ENCODE results near the gene IRF8. TPM values are rescaled to one million over a fixed set of nuclear protein-coding genes. Genes with fewer than 3 reads are reported as not detected.

IRF8 gene
- total RNA-seq, 1 donor from 2014 or later, result not detected

- no peaks in the 10 kb centered on the region for H3K9me3 Mint-ChIP-seq (ENCODE audit: low read depth)
- H3K4me1 Mint-ChIP-seq (ENCODE audit: low read depth), result peaks cover 5% of the 10 kb centered on the region
- DNase-seq (ENCODE audit: low spot score), result no peak
- no peak for TF ChIP-seq CTCF (IDR thresholded peaks at IDR 0.05)
- H3K36me3 Mint-ChIP-seq (ENCODE audit: low read depth), result no peaks in the 10 kb centered on the region
- H3K4me3 Mint-ChIP-seq (ENCODE audit: unreplicated experiment), result no peak overlapping the region
- peaks cover 77% of the 10 kb centered on the region for H3K27me3 Mint-ChIP-seq (ENCODE audit: low read depth)
- no peak overlapping the region for H3K27ac Mint-ChIP-seq (ENCODE audit: unreplicated experiment)
Observed at GRCh38 chr16:85897382-85897781, 1.6 kb upstream of the IRF8 start.

DNA sequence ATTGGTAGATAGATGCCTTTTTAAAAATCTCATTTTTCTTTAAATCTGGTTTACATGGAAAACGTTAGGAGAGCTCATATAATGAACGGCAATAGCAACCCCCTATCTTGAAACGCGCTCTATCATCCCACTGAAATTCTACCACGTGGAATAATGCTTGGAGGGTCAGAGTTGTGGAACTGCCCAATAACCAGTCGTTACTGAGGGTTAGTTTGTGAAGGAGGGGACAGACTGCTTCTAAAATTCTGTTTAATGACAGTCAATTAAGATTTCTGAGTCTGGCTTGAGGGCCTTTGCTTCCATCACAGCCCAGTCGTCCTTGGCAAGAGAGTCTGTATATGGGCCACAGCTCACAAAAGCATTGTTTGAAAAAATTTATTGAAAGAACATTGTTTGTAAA is 482 bp downstream of the IRF8 start:
- Mint-ChIP-seq H3K4me3 (ENCODE audit: unreplicated experiment) (peak overlapping the region; percentile 52), H3K4me1 (ENCODE audit: low read depth) (peaks cover 5% of the 10 kb centered on the region), H3K27ac (ENCODE audit: unreplicated experiment) (no peak overlapping the region), H3K9me3 (ENCODE audit: low read depth) (no peaks in the 10 kb centered on the region), H3K36me3 (ENCODE audit: low read depth) (no peaks in the 10 kb centered on the region), H3K27me3 (ENCODE audit: low read depth) (peaks cover 76% of the 10 kb centered on the region)
- DNase-seq (ENCODE audit: low spot score), result no peak
- TF ChIP-seq CTCF (IDR thresholded peaks at IDR 0.05), result no peak

DNA sequence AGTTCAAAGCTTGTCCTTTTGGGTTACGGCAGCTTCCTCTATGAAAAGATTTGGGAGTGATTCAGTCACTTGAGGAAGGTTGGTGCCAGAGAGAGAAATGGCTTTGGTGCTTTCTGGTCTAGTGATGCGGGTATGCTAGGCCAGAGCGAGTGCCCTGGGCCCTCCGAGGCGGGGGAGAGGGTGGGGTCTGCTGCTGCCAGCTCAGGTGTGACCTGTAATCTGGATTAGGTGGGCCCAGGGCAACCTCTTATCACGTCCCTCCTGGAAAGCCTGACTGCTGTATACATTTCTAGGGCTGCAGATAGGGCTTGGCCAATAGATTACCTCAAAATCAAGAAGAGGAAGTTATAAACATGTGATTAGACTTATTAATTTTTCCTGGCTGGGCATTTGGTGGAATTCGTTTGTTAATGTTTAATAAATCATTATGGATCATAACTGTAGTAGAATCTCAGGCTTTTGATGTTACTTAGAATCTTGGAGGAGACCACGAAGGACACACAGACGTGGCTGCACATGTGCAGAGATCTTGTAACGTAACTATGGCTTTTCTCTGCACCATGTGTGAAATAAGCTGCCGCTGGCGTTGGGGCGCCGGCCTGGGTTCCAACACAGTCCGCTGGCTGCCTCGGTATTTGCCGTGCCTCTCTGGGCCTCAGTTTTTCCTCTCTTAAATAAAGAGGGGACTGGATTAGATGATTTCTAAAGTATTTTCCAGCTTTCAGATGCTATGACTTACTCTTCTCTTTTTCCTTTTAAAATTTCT is 1.2 kb downstream of the IRF8 start:
- Mint-ChIP-seq H3K36me3 (ENCODE audit: low read depth) (no peaks in the 10 kb centered on the region), H3K9me3 (ENCODE audit: low read depth) (no peaks in the 10 kb centered on the region), H3K27ac (ENCODE audit: unreplicated experiment) (no peak overlapping the region), H3K27me3 (ENCODE audit: low read depth) (peaks cover 73% of the 10 kb centered on the region), H3K4me3 (ENCODE audit: unreplicated experiment) (no peak overlapping the region), H3K4me1 (ENCODE audit: low read depth) (peaks cover 5% of the 10 kb centered on the region)
- DNase-seq (ENCODE audit: low spot score), result no peak
- TF ChIP-seq CTCF (IDR thresholded peaks at IDR 0.05), result no peak

- Mint-ChIP-seq H3K27ac (ENCODE audit: unreplicated experiment) (no peak overlapping the region), H3K27me3 (ENCODE audit: low read depth) (peaks cover 64% of the 10 kb centered on the region), H3K36me3 (ENCODE audit: low read depth) (no peaks in the 10 kb centered on the region), H3K4me3 (ENCODE audit: unreplicated experiment) (no peak overlapping the region), H3K4me1 (ENCODE audit: low read depth) (peaks cover 5% of the 10 kb centered on the region), H3K9me3 (ENCODE audit: low read depth) (peaks cover 4% of the 10 kb centered on the region)
- DNase-seq (ENCODE audit: low spot score), result no peak
- no peak for TF ChIP-seq CTCF (IDR thresholded peaks at IDR 0.05)
Observed at GRCh38 chr16:85901110-85901509, 2.1 kb downstream of the IRF8 start.

DNA sequence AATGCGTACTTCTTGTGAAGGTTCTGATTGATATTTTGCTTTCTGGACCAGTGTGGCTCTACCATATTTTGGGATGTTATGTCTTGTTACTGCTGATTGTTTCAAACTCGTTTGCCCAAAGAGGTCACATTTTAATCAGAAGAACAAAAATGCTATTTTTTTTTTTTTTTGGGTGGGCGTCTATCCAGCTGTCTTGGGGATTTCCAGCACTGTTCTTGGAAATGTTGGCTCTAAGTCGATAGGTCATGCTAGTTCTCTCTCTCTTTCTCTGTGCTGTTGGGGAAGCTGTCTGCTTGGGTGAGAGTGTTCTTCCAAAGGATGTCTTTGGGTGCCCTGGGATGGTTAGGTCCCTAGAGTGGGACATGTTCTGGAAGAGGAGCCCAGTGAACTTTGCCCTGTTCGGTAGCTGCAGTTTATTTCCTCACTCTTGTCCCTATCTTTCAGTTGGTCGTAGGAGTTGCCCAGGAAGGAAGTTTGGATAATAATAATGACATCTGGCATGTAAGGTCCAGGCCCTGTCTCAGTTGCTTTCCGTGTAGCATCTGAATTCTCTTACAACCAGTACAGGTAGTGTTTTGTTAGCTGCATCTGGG is 2.9 kb downstream of the IRF8 start:
- Mint-ChIP-seq H3K4me3 (ENCODE audit: unreplicated experiment) (no peak overlapping the region), H3K36me3 (ENCODE audit: low read depth) (no peaks in the 10 kb centered on the region), H3K27ac (ENCODE audit: unreplicated experiment) (peak overlapping the region; percentile 34), H3K9me3 (ENCODE audit: low read depth) (peaks cover 4% of the 10 kb centered on the region), H3K4me1 (ENCODE audit: low read depth) (peaks cover 5% of the 10 kb centered on the region), H3K27me3 (ENCODE audit: low read depth) (peaks cover 60% of the 10 kb centered on the region)
- no peak for DNase-seq (ENCODE audit: low spot score)
- no peak for TF ChIP-seq CTCF (IDR thresholded peaks at IDR 0.05)

All from chondrocyte (in vitro differentiated cells).